NCI-H2227 (cell line): Measurements from ENCODE around the gene DGCR8.

ENCODE experiments used
- DNase-seq: peaks from one replicate; lab custom pipeline; 2025; ENCODE audit not compliant: unreplicated experiment; lab: John Stamatoyannopoulos, UW

DGCR8 gene

GRCh38 chr22:20089226-20089976, 9.4 kb downstream of the DGCR8 start:
- no peak for DNase-seq

GRCh38 chr22:20089977-20090729, 10.1 kb downstream of the DGCR8 start:
- no peak for DNase-seq

GRCh38 chr22:20090730-20091240, 10.7 kb downstream of the DGCR8 start:
- DNase-seq = no peak

- no peak for DNase-seq
Measured at GRCh38 chr22:20091690-20092476, 11.8 kb downstream of the DGCR8 start.

DNA sequence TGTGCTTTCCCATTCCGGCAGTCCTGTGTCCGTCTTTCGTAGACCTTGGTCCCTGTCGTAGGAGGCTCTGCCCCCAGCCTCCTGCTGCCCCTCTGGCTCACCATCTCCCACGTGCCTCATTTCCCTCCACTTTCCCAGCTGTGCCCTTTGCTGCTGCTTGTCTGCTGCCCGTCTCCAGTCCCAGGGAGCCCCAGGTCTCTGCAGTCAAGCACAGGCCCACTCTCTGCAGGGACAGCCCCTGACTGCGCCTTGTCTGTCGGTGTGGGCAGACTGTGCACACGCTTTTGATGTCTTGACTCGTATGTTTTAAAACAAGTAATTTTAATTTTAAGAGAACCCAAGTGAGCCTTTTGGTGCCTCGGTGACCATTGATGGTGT, 12.4 kb downstream of the DGCR8 start:
- no peak for DNase-seq

DNA sequence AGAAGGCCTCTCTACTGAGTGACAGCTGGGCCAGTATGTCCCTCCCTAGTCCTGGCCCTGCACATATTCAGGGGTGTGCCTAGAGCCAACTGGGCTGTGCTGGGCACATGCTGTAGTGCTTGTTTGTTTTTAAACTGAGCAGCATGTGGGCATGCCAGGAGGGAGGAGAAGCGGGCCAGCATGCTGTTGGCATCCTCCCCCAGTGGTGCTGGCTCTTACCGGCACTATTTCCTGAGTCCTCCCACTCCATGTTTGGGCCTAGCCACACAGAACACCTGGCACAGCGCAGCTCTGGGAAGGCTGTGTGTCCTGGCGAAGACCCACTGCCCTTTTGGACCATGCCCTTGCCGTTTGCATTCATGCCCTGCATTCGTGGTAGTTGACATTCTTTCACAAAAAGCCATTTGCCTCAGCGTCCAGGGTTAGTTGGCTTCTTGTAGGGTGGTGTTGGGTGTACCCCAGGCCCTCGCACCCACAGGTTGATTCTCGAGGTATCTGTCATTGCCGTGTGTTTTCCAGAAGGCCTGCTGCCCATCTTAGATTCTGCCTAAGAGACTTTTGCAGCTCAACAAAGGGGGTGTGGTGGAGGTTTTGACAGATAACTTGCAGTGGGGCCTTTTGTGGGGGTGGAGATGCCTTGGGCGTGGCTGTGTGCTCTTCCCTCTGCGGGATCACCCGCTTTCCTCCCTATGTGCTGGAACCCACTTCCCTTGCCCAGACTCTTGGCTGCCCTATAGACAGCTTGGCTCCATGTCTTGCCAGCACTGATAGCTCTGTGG, 13.6 kb downstream of the DGCR8 start:
- DNase-seq = no peak

DNA sequence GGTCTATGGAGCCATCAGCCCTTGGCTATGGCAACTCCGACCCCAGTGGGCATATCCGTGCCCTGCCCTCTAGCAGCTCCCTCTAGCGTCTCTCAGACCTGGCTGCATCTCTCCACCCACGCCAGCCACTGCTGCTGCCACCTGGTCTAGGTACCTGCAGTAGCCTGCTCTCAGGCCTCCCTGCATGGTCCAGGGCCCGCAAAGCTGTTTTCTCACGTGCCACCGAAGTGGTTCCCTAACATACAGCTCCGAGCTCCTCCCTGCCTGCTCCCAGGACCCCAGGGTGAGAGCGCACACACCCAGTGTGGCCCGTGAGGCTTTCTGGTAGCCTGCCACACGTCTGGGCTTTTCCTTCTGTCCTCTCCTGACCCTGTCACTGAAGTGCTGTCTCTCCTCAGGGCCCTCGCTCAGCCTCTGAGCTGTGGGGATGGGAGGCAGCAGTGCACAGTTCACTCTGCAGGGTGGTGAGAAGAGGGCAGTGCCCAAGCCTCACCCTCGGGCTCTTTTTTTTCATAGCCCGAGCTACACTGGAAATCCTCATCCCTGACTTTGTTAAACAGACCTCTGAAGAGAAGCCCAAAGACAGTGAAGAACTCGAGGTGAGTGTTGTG, 14.3 kb downstream of the DGCR8 start:
- DNase-seq = no peak

GRCh38 chr22:20095521-20095920, 15.5 kb downstream of the DGCR8 start:
- no peak for DNase-seq

DNA sequence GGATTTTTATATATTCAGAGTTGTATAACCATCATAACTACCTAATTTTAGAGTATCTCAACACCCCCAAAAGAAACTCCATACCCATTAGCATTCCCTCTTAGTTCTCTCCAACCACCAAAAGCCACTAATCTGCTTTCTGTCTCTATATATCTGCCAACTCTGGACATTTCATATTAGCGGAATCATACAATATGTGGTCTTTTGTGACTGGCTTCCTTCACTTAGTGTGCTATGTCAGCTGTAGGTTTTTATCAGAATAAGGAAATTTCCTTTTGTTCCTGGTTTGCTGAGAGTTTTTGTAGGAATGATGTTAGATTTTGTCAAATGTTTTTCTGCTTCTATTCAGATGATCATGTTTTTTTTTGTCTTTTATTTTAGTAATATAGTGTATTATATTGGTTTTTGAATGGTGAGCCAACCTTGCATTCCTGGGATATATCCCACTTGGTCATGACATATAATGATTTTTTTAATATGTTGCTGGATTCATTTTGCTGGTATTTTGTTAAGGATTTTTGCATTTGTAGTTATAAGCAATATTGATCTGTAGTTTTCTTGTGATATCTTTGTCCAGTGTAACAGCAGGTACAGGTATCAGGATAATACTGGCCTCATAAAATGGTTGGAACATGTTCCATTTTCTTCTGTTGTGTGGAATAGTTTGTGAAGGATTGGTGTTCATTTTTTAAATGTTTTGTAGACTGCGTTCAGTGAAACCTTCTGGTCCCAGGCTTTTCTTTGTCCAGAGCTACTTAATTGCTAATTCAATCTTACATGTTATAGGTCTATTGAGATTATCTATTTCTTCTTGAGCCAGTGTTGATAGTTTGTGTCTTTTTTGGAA, 16.8 kb downstream of the DGCR8 start:
- DNase-seq = no peak

GRCh38 chr22:20099099-20099711, 19.2 kb downstream of the DGCR8 start:
- no peak for DNase-seq

GRCh38 chr22:20101638-20102037, 21.6 kb downstream of the DGCR8 start:
- DNase-seq = no peak

DNA sequence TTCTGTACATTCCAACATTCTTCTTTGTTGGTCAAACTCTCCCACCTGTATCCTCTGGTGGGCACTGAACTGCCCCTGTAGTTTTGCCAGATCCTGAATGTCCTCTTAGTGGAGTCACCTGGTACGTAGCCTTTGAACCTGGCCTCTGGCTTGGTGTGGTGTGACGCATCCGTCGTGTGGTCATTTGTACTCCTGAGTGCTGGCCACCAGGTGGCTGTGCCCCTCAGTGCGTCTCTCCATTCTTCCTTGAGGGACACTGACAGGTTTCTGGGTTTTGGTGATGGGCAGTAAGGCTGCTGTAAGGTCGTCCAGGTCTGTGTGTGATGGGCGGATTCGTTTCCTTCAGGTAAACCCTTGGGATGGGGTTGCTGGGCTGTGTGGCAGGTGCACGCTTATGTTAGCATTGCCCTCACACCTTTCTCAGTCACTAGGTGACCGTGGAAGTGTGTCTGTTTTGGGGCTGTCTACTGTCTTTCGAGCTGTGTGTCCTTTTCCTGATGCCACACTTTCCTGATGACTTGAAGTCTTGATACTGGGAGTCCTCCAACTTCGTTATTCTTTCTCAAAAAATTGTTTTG, 22.3 kb downstream of the DGCR8 start:
- DNase-seq = no peak

GRCh38 chr22:20105456-20106204, 25.6 kb downstream of the DGCR8 start:
- no peak for DNase-seq

DNA sequence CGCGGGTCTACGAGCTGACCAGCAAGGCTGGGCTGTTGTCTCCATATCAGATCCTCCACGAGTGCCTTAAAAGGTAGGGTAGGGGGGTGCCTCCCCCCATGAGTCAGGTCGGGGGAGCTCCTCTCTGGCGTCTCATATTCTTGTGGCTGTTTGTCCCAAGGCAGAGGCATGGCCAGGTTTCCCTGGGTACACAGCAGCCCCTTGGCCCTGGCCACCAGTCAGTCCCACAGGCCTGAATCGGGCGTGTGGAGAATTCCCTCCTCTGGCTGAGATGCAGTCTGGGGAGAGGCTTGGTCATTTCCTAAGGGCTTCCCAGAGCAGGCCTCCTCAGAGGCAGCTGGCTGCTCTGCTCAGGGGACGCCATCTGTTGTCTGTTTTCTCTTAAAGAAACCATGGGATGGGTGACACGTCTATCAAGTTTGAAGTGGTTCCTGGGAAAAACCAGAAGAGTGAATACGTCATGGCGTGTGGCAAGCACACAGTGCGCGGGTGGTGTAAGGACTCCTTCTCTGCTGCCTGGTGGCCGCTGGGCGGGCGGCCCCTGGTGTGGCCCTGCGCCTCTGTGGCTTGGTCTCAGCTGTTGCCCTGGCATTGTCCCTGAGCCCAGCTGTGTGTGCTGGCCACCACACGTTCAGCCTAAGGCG, 26.3 kb downstream of the DGCR8 start:
- DNase-seq = no peak

DNA sequence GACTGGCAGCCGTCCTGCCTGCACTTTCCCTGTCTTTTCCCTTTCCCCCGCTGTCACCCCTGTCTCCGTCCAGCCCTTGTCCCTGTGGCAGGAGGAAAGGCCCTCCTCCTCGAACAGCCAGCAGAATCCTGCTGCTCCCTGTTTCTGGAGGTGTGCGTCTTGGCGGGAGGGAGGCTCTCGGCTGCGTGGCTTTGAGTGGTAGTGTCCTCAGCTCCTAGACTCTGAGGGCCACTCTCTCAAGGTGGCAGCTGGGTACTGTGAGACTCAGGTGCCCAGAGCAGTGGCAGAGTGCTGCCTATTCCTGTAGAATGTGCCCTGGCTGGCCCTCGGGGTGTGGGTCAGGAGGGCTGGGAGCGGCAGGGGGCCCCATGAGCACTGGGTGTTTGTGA, 26.8 kb downstream of the DGCR8 start:
- no peak for DNase-seq

DNA sequence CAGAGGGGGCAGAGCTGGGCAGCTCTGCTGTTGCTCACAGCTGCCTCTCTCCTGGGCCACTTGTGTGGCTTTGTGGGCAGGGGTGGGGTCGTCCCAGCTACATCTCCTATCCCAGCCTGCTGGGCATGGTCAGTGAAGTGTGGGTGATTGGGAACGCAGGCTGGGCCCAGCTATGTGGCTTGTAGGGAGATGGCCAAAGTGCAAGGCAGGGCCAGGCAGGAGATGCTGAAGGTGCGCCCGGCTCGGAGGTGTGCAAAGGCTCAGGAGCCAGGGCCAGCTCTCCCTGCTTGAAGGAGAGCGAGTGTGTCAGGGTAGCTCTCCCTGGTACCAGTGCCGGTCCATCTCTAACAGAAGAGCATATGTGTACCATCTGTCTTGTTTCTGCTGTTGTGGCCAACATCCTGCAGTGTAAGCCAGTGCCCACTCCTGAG, 27.4 kb downstream of the DGCR8 start:
- DNase-seq = no peak

GRCh38 chr22:20107951-20108756, 28.1 kb downstream of the DGCR8 start:
- DNase-seq = no peak
